Activated naive CD4-positive, alpha-beta T cell treated with anti-CD3 and anti-CD28 coated beads, Interleukin-2, amount 10 ng/mL, durations not matched to agents 7 days and 5 days (primary cell): Measurements from ENCODE around the gene KCNG4.

Experiments
- CTCF ChIA-PET: fragments of 350-600 bp; sonication (Branson Sonifier 250); formaldehyde crosslinking; loops from one replicate; lab custom pipeline; 2021; ENCODE audit warnings: antibody characterized with exemption; lab: Charles Lee
- DNase-seq: peaks from one replicate; pipeline ENCODE4 v3.0.0-alpha.2; 2020
- H3K27ac Mint-ChIP-seq: one replicate; pipeline ENCODE4 v1.8.0; 2021; ENCODE audit warnings: mild to moderate bottlenecking, moderate library complexity, mixed read lengths
- H3K27me3 Mint-ChIP-seq: one replicate; pipeline ENCODE4 v1.8.0; 2021; ENCODE audit warnings: mild to moderate bottlenecking, mixed read lengths
- H3K36me3 Mint-ChIP-seq: one replicate; pipeline ENCODE4 v1.8.0; 2021; ENCODE audit warnings: mixed read lengths
- H3K4me1 Mint-ChIP-seq: one replicate; pipeline ENCODE4 v1.8.0; 2021; ENCODE audit warnings: mixed read lengths
- H3K4me3 Mint-ChIP-seq: one replicate; pipeline ENCODE4 v1.8.0; 2021; ENCODE audit warnings: mild to moderate bottlenecking, moderate library complexity, mixed read lengths
- H3K9me3 Mint-ChIP-seq: one replicate; pipeline ENCODE4 v1.8.0; 2021; ENCODE audit warnings: mixed read lengths

KCNG4 gene

DNA sequence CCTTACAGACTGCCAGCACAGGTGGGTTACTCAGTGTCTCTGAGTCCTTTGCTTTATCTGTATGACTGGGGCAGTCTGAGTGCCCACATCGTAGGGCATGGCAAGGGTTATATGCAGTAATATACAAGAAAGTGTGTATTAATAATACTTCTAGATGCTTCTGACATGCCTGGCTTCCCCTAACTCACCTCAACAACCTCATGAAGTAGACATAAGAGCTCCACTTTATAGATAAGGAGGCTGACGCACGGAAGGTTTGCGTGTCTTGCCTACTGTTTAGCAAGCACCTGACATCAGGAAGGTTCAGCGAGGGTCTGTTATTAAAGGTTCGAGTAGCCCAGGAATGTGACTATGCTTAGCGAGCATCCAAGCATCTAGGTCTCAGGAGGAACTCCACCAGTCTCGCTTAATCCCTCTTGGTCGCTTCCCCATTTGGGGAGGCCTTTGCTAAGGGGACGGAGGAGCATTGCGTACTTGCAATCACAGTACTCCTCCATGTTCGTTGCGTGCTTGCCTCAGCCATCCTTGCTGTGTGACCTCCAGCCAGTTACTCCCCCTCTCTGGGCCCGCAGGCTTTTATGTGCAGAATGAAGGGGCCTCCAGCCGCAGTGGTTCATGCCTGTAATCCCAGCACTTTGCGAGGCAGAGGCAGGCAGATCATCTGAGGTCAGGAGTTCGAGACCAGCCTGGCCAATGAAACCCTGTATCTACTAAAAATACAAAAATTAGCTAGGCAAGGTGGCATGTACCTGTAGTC is 1.6 kb downstream of the KCNG4 start:
- DNase-seq, result no peak
- Mint-ChIP-seq H3K4me3 (no peak overlapping the region), H3K27me3 (peaks cover 63% of the 10 kb centered on the region), H3K4me1 (no peaks in the 10 kb centered on the region), H3K36me3 (no peaks in the 10 kb centered on the region), H3K9me3 (no peaks in the 10 kb centered on the region), H3K27ac (no peak overlapping the region)
- CTCF ChIA-PET, result no interaction called here

DNA sequence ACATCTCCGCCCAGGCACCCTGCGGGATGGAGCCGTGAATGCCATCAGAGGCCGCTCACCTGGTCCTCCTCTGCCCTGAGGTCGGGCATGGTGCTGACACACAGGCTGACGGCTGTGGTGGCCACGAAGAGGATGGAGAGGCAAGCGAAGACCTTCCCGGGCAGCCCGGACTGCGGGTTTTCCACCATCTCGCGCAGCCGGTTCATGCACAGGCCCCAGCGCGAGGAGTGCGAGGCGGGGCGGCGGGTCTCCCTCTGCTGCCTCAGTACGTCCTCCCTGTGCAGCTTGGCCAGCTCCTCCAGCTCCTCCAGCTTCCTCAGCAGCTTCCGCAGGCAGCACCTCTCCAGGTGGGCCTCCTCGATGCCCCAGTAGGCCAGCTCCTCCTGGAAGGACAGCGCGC is 3.1 kb downstream of the KCNG4 start:
- DNase-seq, result no peak
- Mint-ChIP-seq H3K36me3 (no peaks in the 10 kb centered on the region), H3K9me3 (no peaks in the 10 kb centered on the region), H3K27me3 (peaks cover 68% of the 10 kb centered on the region), H3K4me3 (no peak overlapping the region), H3K27ac (no peak overlapping the region), H3K4me1 (no peaks in the 10 kb centered on the region)
- CTCF ChIA-PET, result no interaction called here

DNA sequence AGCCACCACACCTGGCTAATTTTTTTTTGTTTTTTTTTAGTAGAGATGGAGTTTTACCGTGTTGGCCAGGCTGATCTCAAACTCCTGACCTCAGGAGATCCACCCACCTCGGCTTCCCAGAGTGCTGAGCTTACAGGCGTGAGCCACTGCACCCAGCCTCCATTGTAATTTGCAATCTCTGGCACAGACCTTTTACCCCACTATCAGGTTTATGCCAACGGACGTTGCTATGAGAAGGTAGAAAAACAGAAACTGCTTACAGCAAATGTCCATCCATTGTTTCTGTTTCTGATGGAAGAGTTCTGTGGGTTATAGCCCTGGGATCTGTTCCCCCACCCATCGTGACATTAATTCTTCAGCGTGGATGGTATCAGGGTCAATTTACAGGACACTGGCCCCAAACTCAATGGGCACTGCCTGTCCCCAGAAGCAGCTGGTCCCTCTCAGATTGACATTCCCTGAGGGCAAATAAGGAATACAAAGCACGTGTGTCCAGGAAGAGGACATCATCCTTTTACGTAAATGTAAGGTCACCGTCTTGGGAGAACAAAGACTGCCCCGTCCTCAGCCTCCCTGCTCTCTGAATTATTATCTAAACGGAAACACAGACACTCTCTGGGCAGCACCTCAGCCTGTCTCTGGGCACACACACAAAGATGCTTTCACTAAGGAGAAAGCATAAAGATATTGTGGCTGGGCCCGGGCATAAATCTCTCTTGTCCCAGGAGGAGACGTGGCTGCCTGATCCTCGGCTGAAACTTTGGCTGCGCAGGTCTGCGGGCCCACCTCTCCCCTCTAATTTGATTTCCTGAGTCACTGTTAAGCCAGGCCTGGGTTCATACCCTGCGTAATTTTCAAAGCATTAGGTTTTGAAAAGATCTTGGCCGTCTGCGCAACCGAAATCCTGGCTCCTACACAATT is 5.2 kb downstream of the KCNG4 start:
- DNase-seq, result no peak
- no peak overlapping the region for H3K4me3 Mint-ChIP-seq
- CTCF ChIA-PET, result no interaction called here
- H3K27ac Mint-ChIP-seq, result no peak overlapping the region
- H3K9me3 Mint-ChIP-seq, result no peaks in the 10 kb centered on the region
- H3K27me3 Mint-ChIP-seq, result peaks cover 55% of the 10 kb centered on the region
- no peaks in the 10 kb centered on the region for H3K4me1 Mint-ChIP-seq
- no peaks in the 10 kb centered on the region for H3K36me3 Mint-ChIP-seq

DNA sequence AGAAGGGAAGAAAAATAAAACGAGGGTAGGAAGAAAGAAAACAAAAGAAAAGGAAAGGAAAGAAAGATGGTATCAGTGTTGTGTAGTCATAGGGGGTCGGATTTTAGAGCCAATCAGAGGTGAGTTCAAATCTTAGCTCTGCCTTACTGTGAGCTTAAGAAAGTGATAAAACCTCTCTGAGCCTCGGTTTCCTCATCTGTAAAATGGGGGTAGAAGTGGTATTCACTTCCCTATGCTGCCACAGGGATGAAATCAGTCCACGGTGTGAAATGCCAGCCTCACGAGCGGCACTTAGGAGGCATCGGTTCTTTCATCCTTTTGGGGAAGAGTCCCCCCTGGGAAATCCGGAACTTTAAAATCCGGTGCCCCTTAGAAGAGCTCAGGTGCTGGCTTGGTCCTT is 6.1 kb downstream of the KCNG4 start:
- no peaks in the 10 kb centered on the region for H3K9me3 Mint-ChIP-seq
- H3K4me3 Mint-ChIP-seq, result no peak overlapping the region
- peaks cover 51% of the 10 kb centered on the region for H3K27me3 Mint-ChIP-seq
- H3K27ac Mint-ChIP-seq, result no peak overlapping the region
- DNase-seq, result no peak
- H3K4me1 Mint-ChIP-seq, result no peaks in the 10 kb centered on the region
- CTCF ChIA-PET, result no interaction called here
- H3K36me3 Mint-ChIP-seq, result no peaks in the 10 kb centered on the region

DNA sequence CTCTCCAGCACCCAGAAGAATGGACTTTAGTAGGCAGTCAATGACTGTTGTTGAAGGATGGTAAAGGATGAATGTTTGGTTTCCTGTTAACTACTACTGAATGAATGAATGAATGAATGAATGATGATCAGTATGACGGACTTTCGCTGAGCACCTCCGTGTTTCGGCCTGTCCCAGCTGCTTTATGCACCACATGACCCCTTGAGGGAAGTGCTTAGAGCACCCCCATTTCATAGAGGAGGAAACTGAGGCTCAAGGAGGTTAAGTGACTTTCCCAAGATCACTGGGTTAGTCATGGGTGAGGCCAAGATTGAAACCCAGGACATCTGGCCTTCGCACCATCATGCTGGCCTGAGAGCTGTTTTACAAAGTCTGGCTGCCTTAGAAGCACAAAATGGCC is 6.8 kb downstream of the KCNG4 start:
- H3K9me3 Mint-ChIP-seq, result no peaks in the 10 kb centered on the region
- DNase-seq, result no peak
- CTCF ChIA-PET, result no interaction called here
- no peaks in the 10 kb centered on the region for H3K4me1 Mint-ChIP-seq
- no peak overlapping the region for H3K4me3 Mint-ChIP-seq
- no peaks in the 10 kb centered on the region for H3K36me3 Mint-ChIP-seq
- H3K27me3 Mint-ChIP-seq, result peaks cover 47% of the 10 kb centered on the region
- no peak overlapping the region for H3K27ac Mint-ChIP-seq

DNA sequence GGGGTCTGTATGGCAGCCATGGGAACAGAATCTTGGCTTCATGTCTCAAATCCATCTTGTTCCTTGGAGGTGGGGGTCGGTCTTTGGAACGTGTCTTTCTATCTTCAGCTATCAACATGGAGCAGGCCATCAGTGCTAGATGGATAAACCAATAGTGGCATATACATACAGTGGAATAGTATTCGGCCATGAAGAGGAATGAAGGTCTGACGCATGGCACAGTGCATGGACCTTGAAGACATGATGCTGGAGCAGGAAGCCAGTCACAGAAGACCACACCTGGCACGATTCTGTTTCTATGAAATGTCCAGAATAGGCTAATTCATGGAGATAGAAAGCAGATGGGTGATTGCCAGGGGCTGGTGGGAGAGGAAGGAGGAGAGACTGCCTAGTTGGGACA is 7.8 kb downstream of the KCNG4 start:
- DNase-seq, result no peak
- Mint-ChIP-seq H3K4me3 (no peak overlapping the region), H3K27ac (no peak overlapping the region), H3K4me1 (no peaks in the 10 kb centered on the region), H3K9me3 (no peaks in the 10 kb centered on the region), H3K36me3 (no peaks in the 10 kb centered on the region), H3K27me3 (peaks cover 52% of the 10 kb centered on the region)
- CTCF ChIA-PET, result no interaction called here

DNA sequence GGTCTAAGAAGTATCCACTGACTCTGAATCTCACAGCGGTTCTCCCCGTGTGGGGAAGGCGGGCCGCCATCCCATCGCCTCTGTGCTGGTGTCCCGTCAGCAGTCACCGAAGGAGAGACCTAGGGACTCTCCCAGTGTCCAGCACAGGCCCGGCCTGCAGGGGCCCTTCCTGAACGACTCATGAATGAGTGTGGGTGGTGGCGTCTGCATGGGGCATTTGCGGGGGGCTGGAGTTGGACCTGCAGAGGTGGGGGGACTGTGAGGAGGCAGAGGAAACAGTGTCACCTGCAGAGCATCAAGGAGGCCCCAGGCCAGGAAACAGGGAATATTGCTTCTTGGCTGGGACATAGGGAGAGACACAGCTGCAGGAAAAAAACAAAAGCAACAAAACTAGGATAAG is 10.3 kb downstream of the KCNG4 start:
- Mint-ChIP-seq H3K4me3 (no peak overlapping the region), H3K27me3 (peaks cover 45% of the 10 kb centered on the region), H3K9me3 (no peaks in the 10 kb centered on the region), H3K27ac (peak overlapping the region; percentile 45), H3K4me1 (no peaks in the 10 kb centered on the region), H3K36me3 (no peaks in the 10 kb centered on the region)
- CTCF ChIA-PET, result no interaction called here
- no peak for DNase-seq

DNA sequence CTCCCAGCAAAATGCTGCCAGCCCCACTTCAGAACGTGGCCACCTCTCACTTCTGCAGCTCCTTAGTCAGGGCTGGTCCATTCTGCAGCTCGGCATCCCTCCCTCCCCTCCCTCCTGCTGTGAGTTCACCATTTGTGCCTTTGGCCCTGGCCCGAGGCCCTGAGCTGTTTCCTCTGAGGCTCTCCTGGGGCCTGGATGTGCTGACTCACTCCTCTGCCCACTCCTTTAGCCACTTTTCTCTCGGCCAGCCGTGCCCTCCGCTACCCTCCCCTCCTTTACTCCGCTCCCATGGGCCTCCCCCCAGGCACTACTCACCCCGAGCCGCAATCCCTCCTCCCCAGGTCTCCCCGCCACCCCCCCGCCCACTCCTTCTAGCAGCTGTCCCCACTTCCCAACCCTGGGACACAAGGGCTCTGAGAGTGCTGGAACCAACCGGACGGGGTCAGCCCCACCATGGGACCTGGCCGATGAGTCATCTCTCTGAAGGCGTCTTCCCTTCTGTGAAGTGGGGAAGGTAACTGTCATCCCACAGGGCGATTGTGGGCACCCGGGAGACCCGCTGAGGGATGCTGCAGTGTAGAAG is 11.5 kb downstream of the KCNG4 start:
- CTCF ChIA-PET, result no interaction called here
- H3K4me1 Mint-ChIP-seq, result no peaks in the 10 kb centered on the region
- H3K4me3 Mint-ChIP-seq, result no peak overlapping the region
- DNase-seq, result no peak
- no peaks in the 10 kb centered on the region for H3K36me3 Mint-ChIP-seq
- H3K27ac Mint-ChIP-seq, result no peak overlapping the region
- H3K9me3 Mint-ChIP-seq, result no peaks in the 10 kb centered on the region
- peaks cover 36% of the 10 kb centered on the region for H3K27me3 Mint-ChIP-seq

DNA sequence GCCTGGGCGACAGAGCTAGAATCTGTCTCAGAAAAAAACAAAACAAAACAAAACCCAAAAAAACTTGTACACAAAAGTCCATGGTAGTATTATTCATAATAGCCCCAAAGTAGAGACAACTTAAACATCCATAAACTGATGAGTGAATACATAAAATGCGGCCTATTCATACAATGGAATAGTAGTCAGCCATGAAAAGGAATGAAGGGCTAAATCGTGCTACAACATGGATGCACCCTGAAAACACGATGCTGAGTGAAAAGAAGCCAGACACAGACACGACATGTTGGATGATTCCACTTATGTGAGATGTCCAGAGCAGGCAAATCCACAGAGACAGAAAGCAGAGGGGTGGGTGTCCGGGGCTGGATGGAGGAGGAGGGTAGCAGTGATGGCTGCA is 12.3 kb downstream of the KCNG4 start:
- Mint-ChIP-seq H3K9me3 (no peaks in the 10 kb centered on the region), H3K27me3 (peaks cover 30% of the 10 kb centered on the region), H3K4me3 (no peak overlapping the region), H3K4me1 (no peaks in the 10 kb centered on the region), H3K27ac (no peak overlapping the region), H3K36me3 (no peaks in the 10 kb centered on the region)
- DNase-seq, result no peak
- CTCF ChIA-PET, result interaction anchor here (1.0 kb wide), 1 partner anchor 162 kb away, joined by 3 read pairs; no protein-coding TSS in a partner anchor

DNA sequence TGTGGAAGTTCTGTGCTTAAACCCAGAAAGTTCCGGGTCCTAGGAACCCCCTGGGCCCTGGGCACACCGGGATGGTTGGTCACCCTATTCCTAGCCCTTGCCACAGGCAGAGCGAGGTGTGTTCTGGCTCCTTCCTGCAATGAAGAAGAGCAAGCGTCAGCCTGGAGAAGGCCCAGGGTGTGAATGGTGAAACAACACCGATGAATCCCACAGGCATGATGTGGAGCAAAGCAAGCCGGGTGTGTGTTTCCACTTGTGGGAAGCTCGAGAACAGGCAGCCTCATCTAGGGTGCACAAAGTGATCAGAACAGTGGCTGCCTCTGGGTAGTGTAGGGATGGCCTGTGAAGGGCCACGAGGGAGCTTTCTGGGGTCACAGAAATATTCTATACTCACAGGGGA is 13.8 kb downstream of the KCNG4 start:
- DNase-seq, result no peak
- Mint-ChIP-seq H3K4me3 (no peak overlapping the region), H3K36me3 (no peaks in the 10 kb centered on the region), H3K27ac (no peak overlapping the region), H3K9me3 (no peaks in the 10 kb centered on the region), H3K27me3 (peaks cover 23% of the 10 kb centered on the region), H3K4me1 (no peaks in the 10 kb centered on the region)
- CTCF ChIA-PET, result interaction anchor here (0.6 to 1.4 kb wide), 3 partner anchors 40 to 397 kb away, joined by 3 to 4 read pairs (median 4); no protein-coding TSS in a partner anchor

DNA sequence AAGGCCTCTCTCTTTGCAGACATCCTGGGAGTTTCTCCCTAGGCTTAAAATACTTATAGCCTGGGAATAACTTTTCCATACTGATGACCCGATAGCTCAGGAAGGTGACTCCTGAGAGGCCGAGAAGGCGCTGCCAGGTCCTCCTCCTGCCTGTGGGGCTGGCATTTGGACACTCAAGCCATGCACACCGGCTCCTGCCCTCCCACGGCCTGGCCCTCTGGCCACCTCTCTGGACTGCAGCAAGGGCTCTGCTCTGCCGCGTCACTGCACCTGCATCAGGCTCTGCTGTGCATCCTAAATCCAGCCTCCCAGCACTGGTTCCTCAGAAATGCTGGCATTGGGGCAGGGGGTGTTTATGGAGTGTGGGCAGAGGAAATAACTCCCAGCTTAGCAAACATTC is 14.2 kb downstream of the KCNG4 start:
- H3K36me3 Mint-ChIP-seq, result no peaks in the 10 kb centered on the region
- no peak for DNase-seq

DNA sequence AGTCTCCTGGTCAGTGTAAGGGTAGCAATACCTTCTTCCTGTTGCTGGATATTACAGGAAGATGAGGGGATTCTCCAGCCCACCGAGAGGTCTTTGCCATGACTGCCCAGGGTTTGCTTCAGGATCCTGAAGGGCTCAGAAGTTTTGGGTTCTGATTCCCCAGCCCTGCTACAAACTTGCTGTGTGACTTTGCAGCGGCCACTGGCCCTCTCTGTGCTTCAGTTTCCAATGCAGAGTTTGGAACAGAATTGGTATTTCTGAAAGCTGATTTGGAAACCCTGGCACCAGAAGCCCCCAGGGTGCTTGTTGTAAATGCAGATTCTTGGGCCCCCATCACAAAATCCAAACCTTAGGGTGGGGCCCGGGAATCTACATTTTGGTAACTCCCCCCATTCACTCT is 14.7 kb downstream of the KCNG4 start:
- CTCF ChIA-PET, result no interaction called here
- Mint-ChIP-seq H3K27ac (no peak overlapping the region), H3K4me1 (no peaks in the 10 kb centered on the region), H3K27me3 (peaks cover 22% of the 10 kb centered on the region), H3K9me3 (no peaks in the 10 kb centered on the region), H3K4me3 (no peak overlapping the region), H3K36me3 (no peaks in the 10 kb centered on the region)
- DNase-seq, result no peak

More for the DNA sequence above, 14.2 kb downstream of the KCNG4 start:
- Mint-ChIP-seq H3K27ac (no peak overlapping the region), H3K9me3 (no peaks in the 10 kb centered on the region), H3K27me3 (peaks cover 22% of the 10 kb centered on the region), H3K4me1 (no peaks in the 10 kb centered on the region), H3K4me3 (no peak overlapping the region)
- CTCF ChIA-PET, result interaction anchor here (1.4 kb wide), 1 partner anchor 397 kb away, joined by 4 read pairs; no protein-coding TSS in a partner anchor

DNA sequence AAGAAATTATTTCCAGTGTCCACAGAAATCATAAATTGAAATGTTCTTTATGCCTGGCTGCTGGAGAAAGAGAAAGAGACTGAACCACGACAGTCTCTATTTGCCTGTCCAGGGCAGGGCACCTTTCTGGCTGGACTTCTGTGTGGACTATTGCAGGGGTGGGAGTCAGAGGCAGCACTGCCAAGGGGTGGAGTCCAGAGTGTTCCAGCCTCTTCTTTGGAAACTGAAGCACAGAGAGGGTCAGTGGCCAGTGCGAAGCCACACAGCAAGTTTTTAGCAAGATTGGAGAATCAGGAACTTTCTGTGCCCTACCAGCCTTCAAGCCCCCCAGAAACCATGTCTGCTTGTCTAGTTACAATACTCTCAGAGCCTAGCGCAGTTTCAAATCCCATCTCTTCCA is 15.3 kb downstream of the KCNG4 start:
- Mint-ChIP-seq H3K4me3 (no peak overlapping the region), H3K36me3 (no peaks in the 10 kb centered on the region), H3K9me3 (no peaks in the 10 kb centered on the region), H3K4me1 (no peaks in the 10 kb centered on the region), H3K27ac (no peak overlapping the region), H3K27me3 (peaks cover 22% of the 10 kb centered on the region)
- no peak for DNase-seq
- CTCF ChIA-PET, result no interaction called here

DNA sequence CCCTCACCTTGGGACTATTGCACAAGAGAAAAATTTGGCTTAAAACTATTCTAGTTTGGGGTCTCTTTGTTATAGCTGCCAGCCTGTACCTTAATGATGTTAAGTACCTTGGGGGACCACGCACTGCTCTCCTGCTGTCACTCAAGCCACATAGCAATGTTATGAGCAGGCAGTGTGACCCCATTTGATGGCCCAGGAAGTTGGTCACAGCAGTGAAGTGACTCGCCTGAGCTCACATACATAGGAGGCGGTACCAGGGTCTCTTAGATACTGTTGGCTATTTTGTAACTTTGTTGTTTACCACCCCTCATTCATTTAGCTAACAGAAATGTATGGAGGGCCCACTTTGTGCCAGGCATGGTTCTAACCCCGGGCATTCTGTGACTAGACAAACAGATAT is 16.4 kb downstream of the KCNG4 start:
- no peak overlapping the region for H3K4me3 Mint-ChIP-seq
- CTCF ChIA-PET, result no interaction called here

More for the DNA sequence above, 16.4 kb downstream of the KCNG4 start:
- no peaks in the 10 kb centered on the region for H3K36me3 Mint-ChIP-seq
- no peak for DNase-seq
- no peaks in the 10 kb centered on the region for H3K9me3 Mint-ChIP-seq
- no peak overlapping the region for H3K27ac Mint-ChIP-seq
- no peaks in the 10 kb centered on the region for H3K4me1 Mint-ChIP-seq
- peaks cover 15% of the 10 kb centered on the region for H3K27me3 Mint-ChIP-seq
